Thyroid gland (tissue), 4 donors: ENCODE data around the gene MTNR1B. TPM values are rescaled to one million over a fixed set of nuclear protein-coding genes. Genes with fewer than 3 reads are reported as not detected.

Experiments used
- DNase-seq, 2 donors: peaks; one replicate each; pipeline ENCODE4 v3.0.0-alpha.2; 2019
- H3K27ac ChIP-seq, 3 donors: fragments of 200-600 bp; sonication (generic); 1 replicate in 2 of 3; 2 replicates in 1 of 3; pipeline ENCODE4 v1.5.1; 2016 to 2019; ENCODE audit warnings: mild to moderate bottlenecking in 1 of 3, moderate library complexity in 1 of 3
- H3K27me3 ChIP-seq: fragments of 200-600 bp; sonication (generic); one replicate; pipeline ENCODE4 v1.5.1; 2019
- H3K36me3 ChIP-seq, 2 donors: fragments of 200-600 bp; sonication (generic); one replicate each; pipeline ENCODE4 v1.5.1; 2016 to 2019
- H3K4me1 ChIP-seq, 2 donors: fragments of 200-600 bp; sonication (generic); one replicate each; pipeline ENCODE4 v1.5.1; 2017 to 2019
- H3K4me3 ChIP-seq, 3 donors: fragments of 200-600 bp; sonication (generic); replicated peaks in 1 of 3; 1 replicate in 2 of 3; 2 replicates in 1 of 3; pipeline ENCODE4 v1.5.1; 2016; ENCODE audit warnings: mild to moderate bottlenecking in 1 of 3
- H3K9me3 ChIP-seq: fragments of 200-600 bp; sonication (generic); one replicate; pipeline ENCODE4 v1.5.1; 2017
- POLR2A ChIP-seq, 2 donors: fragments of 450-650 bp; IDR thresholded peaks; one replicate each; pipeline ENCODE4 v1.6.1; 2017; ENCODE audit warnings: antibody characterized with exemption in 2 of 2, mild to moderate bottlenecking in 2 of 2, moderate library complexity in 1 of 2
- WGBS, 2 donors: methylation state at CpG; one replicate each; pipeline ENCODE4 v1.1.5; 2017; 5-methylcytosine and 5-hydroxymethylcytosine counted together
- intact Hi-C: fragments of 100-400 bp; cut with DNase I; formaldehyde crosslinking; loops from one replicate; pipeline ENCODE4 v1.15.1; 2023
- total RNA-seq, 4 donors: library from RNA; depleted of rRNA; stranded (reverse); fragments of >200 nt; gene quantifications; one replicate each; pipeline ENCODE4 v1.2.3, GENCODE V29; 2016
- TF ChIP-seq, protein P1 (sequence below), 6 experiments: fragments of 200-600 bp in 3 of 6; fragments of 450-650 bp in 3 of 6; sonication (generic) in 3 of 6; IDR thresholded peaks; one replicate each; pipeline ENCODE4 v1.5.1; 2016 to 2019; ENCODE audit warnings: antibody characterized with exemption in 6 of 6, mild to moderate bottlenecking in 2 of 6, inconsistent platforms in 1 of 6, moderate library complexity in 1 of 6

Gene MTNR1B
- total RNA-seq, 4 donors from 2014 or later: not detected

GRCh38 chr11:92972248-92972647 lies 2.8 kb downstream of the MTNR1B start:
- TF ChIP-seq, protein P1, sequence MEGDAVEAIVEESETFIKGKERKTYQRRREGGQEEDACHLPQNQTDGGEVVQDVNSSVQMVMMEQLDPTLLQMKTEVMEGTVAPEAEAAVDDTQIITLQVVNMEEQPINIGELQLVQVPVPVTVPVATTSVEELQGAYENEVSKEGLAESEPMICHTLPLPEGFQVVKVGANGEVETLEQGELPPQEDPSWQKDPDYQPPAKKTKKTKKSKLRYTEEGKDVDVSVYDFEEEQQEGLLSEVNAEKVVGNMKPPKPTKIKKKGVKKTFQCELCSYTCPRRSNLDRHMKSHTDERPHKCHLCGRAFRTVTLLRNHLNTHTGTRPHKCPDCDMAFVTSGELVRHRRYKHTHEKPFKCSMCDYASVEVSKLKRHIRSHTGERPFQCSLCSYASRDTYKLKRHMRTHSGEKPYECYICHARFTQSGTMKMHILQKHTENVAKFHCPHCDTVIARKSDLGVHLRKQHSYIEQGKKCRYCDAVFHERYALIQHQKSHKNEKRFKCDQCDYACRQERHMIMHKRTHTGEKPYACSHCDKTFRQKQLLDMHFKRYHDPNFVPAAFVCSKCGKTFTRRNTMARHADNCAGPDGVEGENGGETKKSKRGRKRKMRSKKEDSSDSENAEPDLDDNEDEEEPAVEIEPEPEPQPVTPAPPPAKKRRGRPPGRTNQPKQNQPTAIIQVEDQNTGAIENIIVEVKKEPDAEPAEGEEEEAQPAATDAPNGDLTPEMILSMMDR (IDR thresholded peaks at IDR 0.05): no peak
- no peak for TF ChIP-seq POLR2A (IDR thresholded peaks at IDR 0.05)
- no peak overlapping the region for H3K4me3 ChIP-seq
- DNase-seq: no peak
- H3K36me3 ChIP-seq: no peaks in the 10 kb centered on the region
- WGBS, 2 donors: 74 to 92% methylated on average over 2 of the region's 2 CpGs
- intact Hi-C loops: no loop called here
- no peaks in the 10 kb centered on the region for H3K9me3 ChIP-seq
- H3K27me3 ChIP-seq: no peaks in the 10 kb centered on the region
- H3K27ac ChIP-seq: no peak overlapping the region
- H3K4me1 ChIP-seq: peaks cover 0 to 3% of the 10 kb centered on the region in 2 donors

DNA sequence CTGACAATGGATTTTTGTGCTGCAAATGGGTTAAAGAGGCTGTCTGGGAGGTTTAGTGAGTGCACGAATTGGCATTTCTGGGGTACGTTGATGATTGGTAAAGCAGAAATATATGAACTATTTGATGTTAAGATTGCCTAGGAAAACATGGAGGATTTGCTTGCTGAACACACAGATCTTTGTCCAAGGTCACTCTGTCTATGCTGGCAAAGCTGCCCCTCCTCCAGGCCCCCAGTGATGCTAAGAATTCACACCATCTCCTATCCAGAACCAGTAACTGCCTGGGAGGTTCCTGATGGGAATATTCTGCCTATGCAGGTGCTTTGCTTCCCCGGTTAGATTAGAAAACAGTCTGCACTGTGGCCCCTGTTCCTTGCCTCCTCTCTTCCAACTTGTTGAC lies 5.8 kb downstream of the MTNR1B start:
- H3K9me3 ChIP-seq: no peaks in the 10 kb centered on the region
- no peak overlapping the region for H3K27ac ChIP-seq
- intact Hi-C loops: no loop called here
- no peaks in the 10 kb centered on the region for H3K4me1 ChIP-seq
- no peaks in the 10 kb centered on the region for H3K27me3 ChIP-seq
- no peaks in the 10 kb centered on the region for H3K36me3 ChIP-seq
- DNase-seq: no peak
- TF ChIP-seq, protein P1 (IDR thresholded peaks at IDR 0.05): no peak
- no peak for TF ChIP-seq POLR2A (IDR thresholded peaks at IDR 0.05)
- H3K4me3 ChIP-seq: no peak overlapping the region
- WGBS, 2 donors: 86 to 91% methylated on average over 3 of the region's 3 CpGs

DNA sequence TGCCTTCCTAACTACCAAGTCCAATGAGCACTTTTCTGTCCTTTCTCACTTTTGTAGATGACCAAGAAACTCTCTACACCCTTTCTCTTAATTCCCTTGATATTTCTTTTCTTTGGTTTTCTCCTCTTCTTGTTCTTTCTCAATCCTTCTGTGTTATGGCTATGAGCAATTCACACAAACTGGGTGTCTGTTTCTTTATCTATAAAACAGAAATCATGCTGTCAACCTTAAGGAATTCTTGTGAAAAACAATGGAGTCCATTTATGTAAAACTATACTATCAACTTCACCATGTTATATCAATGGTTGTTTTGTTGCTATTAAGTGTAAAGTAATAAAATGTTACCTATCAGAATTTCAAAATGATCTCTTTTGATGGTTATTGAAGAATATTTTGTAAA lies 7.2 kb downstream of the MTNR1B start:
- intact Hi-C loops: no loop called here

DNA sequence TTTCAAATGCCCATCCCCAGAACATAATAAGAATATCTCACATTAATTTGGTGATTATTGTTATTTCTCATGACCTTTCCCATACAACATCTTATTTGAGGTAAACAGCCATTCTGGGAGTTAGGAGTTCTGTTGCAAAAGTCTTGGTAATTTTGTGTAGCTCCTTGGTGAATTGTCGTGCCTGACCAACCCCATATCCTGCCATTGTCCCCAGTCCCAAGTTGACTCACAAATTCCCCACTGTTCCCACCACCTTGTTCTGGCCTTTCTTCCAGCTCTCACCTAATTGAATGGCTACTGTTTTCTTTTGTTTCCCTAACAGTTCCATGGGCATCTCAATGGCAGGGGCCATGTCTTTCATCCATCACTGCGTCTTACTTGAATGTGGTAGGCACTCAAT lies 8.0 kb downstream of the MTNR1B start:
- WGBS, 2 donors: 80 to 86% methylated on average over 2 of the region's 2 CpGs
- Histone ChIP-seq H3K9me3 (no peaks in the 10 kb centered on the region), H3K4me3 (no peak overlapping the region), H3K27ac (no peak overlapping the region), H3K36me3 (no peaks in the 10 kb centered on the region), H3K27me3 (no peaks in the 10 kb centered on the region), H3K4me1 (no peaks in the 10 kb centered on the region)
- intact Hi-C loops: no loop called here
- no peak for DNase-seq
- TF ChIP-seq, protein P1 (IDR thresholded peaks at IDR 0.05): no peak
- TF ChIP-seq POLR2A (IDR thresholded peaks at IDR 0.05): no peak

More for the DNA sequence above, 7.2 kb downstream of the MTNR1B start:
- no peak for DNase-seq
- Histone ChIP-seq H3K9me3 (no peaks in the 10 kb centered on the region), H3K36me3 (no peaks in the 10 kb centered on the region), H3K27ac (no peak overlapping the region), H3K4me3 (no peak overlapping the region), H3K27me3 (no peaks in the 10 kb centered on the region), H3K4me1 (no peaks in the 10 kb centered on the region)
- no peak for TF ChIP-seq POLR2A (IDR thresholded peaks at IDR 0.05)
- TF ChIP-seq, protein P1 (IDR thresholded peaks at IDR 0.05): no peak

DNA sequence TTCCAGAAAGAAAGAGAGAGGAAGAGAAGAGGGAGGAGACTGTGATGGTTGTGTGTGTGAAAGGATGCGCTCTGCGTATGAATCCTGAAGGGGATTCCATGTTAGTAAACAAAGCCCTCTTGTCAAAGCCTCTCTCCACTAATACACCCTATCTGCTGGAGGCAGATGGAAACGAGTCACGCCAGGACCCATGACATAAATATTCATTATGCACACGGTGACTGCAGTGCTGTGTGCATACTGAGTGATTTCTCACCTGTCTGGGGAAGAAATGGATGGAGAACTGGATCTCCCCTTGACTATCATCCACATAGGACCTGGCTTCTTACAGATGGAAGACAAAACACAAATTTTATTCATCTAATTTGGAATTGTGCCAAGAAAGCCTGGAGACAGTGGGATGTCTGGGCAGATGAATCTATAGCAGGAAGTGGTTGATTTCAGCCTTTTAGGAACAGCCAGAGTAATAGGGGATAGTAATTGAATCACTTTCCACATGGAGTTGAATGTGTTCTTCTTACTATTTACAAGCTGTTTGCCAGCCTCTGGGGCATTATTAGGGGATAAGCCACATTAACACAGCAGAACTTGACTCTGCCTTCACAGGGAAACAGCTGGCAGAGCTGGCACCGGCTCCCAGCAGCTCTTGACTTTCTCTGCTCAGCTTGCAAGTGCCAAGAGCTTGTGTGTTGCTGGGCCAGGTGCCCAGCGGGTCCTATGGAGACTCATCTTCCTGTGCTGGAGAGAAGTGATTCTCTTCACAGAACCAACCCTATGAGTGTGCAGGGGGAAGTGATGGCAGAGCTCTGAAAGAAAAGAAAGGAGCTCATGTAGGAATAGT lies 9.0 kb downstream of the MTNR1B start:
- no peak overlapping the region for H3K27ac ChIP-seq
- no peaks in the 10 kb centered on the region for H3K27me3 ChIP-seq
- DNase-seq: peak; percentile 83 to 89
- H3K4me3 ChIP-seq: no peak overlapping the region
- intact Hi-C loops: no loop called here
- H3K36me3 ChIP-seq: no peaks in the 10 kb centered on the region
- no peaks in the 10 kb centered on the region for H3K4me1 ChIP-seq
- no peaks in the 10 kb centered on the region for H3K9me3 ChIP-seq
- 69 to 71% methylated on average over 7 of the region's 7 CpGs for WGBS, 2 donors
- TF ChIP-seq POLR2A (IDR thresholded peaks at IDR 0.05): no peak
- TF ChIP-seq, protein P1 (IDR thresholded peaks at IDR 0.05): no peak
